ENCODE data around the gene SMOC2.

Gene SMOC2, protein sequence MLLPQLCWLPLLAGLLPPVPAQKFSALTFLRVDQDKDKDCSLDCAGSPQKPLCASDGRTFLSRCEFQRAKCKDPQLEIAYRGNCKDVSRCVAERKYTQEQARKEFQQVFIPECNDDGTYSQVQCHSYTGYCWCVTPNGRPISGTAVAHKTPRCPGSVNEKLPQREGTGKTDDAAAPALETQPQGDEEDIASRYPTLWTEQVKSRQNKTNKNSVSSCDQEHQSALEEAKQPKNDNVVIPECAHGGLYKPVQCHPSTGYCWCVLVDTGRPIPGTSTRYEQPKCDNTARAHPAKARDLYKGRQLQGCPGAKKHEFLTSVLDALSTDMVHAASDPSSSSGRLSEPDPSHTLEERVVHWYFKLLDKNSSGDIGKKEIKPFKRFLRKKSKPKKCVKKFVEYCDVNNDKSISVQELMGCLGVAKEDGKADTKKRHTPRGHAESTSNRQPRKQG

GRCh38 chr6:168440520-168441433 lies at the start of gene SMOC2:
TSS of gene SMOC2 (plus strand) at chr6:168441184. CDS start at chr6:168441371, 187 bp downstream.
- no peaks in the 10 kb centered on the region for H3K27me3 ChIP-seq (ENCODE audit: low read depth)
- in situ Hi-C loops (cut with MboI; ENCODE audit: low sequenced_read_pairs): no loop called here

GRCh38 chr6:168393126-168393870 lies 47.7 kb upstream of the SMOC2 start:
- Histone ChIP-seq H3K27me3 (ENCODE audit: low read depth) (no peaks in the 10 kb centered on the region), H3K4me1 (no peaks in the 10 kb centered on the region), H3K9me3 (no peaks in the 10 kb centered on the region), H3K36me3 (replicated peaks) (no peaks in the 10 kb centered on the region), H3K4me3 (no peak overlapping the region)
- no peak for DNase-seq (ENCODE audit: low spot score in 2 of 2)
- in situ Hi-C loops (cut with MboI; ENCODE audit: low sequenced_read_pairs): no loop called here

More at GRCh38 chr6:168440520-168441433, at the start of gene SMOC2:
- H3K4me3 ChIP-seq: no peak within 1 kb of the TSS
- no peak for DNase-seq (ENCODE audit: low spot score in 2 of 2)
- no peaks in the 10 kb centered on the region for H3K36me3 ChIP-seq (replicated peaks)
- no peaks in the 10 kb centered on the region for H3K9me3 ChIP-seq
- no peaks in the 10 kb centered on the region for H3K4me1 ChIP-seq

DNA sequence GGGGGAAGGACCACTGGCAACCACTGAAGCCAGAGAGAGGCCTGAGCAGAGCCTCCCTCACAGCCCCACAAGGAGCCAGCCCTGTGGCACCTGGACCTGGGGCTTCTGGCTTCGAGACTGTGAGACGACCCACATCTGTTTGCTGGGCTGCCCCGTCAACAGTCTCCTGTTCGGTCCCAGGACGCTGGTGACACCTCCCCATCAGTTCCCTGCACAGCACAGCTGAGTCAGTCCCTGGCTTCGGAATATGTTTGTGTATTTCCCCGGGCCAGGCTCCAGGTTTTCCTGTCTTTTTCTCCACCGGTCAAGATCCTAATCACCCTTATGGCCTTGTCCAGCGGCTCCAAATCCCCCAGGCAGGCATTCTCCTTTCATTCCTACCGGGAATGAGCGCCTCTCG lies 46.4 kb upstream of the SMOC2 start:
- in situ Hi-C loops (cut with MboI; ENCODE audit: low sequenced_read_pairs): no loop called here
- no peaks in the 10 kb centered on the region for H3K9me3 ChIP-seq

GRCh38 chr6:168395983-168396382 lies 45.0 kb upstream of the SMOC2 start:
- Histone ChIP-seq H3K36me3 (replicated peaks) (no peaks in the 10 kb centered on the region), H3K27me3 (ENCODE audit: low read depth) (no peaks in the 10 kb centered on the region), H3K9me3 (no peaks in the 10 kb centered on the region), H3K4me3 (no peak overlapping the region), H3K4me1 (no peaks in the 10 kb centered on the region)
- in situ Hi-C loops (cut with MboI; ENCODE audit: low sequenced_read_pairs): no loop called here
- no peak for DNase-seq (ENCODE audit: low spot score in 2 of 2)

More for the DNA sequence above, 46.4 kb upstream of the SMOC2 start:
- no peak for DNase-seq (ENCODE audit: low spot score in 2 of 2)
- no peak overlapping the region for H3K4me3 ChIP-seq
- H3K36me3 ChIP-seq (replicated peaks): no peaks in the 10 kb centered on the region
- H3K27me3 ChIP-seq (ENCODE audit: low read depth): no peaks in the 10 kb centered on the region
- H3K4me1 ChIP-seq: no peaks in the 10 kb centered on the region

DNA sequence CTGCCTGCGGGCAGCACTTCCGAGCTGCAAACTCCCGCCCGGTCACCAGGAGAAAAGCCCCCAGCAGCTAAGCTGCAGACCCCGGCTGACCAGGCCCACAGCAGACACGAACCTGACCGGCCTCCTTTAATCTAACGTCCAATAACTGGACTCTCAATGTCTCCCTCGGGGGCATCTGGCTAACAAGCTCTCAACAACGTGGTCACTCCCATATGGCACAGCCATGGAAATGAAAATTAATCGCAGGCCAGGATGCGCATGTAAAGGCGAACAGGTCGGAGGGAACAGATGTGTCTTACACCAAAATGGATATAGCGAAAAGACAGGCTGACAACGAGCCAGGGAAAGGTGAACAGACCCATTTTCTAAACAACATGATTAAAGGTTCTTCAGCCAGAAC lies 44.4 kb upstream of the SMOC2 start:
- H3K36me3 ChIP-seq (replicated peaks): no peaks in the 10 kb centered on the region
- H3K9me3 ChIP-seq: no peaks in the 10 kb centered on the region
- H3K4me1 ChIP-seq: no peaks in the 10 kb centered on the region
- in situ Hi-C loops (cut with MboI; ENCODE audit: low sequenced_read_pairs): no loop called here
- H3K4me3 ChIP-seq: no peak overlapping the region
- H3K27me3 ChIP-seq (ENCODE audit: low read depth): no peaks in the 10 kb centered on the region
- no peak for DNase-seq (ENCODE audit: low spot score in 2 of 2)

DNA sequence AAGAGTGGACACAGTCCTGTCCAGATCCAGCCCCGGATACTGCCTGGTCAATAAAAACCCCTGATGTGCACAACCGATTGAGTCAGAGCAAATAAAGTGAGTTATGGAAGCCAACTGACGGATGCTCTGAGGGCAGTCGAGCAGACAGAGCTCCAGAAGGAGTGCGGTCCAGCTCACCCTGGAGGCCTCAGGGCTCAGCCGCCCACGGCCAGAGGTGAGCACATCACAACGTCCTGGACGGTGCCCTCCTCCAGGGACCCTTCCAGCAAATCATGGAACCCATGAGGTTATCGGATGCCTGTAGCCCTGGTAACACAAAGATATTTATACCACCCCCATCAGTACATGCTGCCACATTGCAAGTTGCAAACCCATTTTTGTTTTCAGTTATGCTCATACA lies 44.0 kb upstream of the SMOC2 start:
- DNase-seq (ENCODE audit: low spot score in 2 of 2): no peak
- H3K9me3 ChIP-seq: no peaks in the 10 kb centered on the region
- H3K4me1 ChIP-seq: no peaks in the 10 kb centered on the region
- H3K27me3 ChIP-seq (ENCODE audit: low read depth): no peaks in the 10 kb centered on the region
- in situ Hi-C loops (cut with MboI; ENCODE audit: low sequenced_read_pairs): no loop called here
- H3K36me3 ChIP-seq (replicated peaks): no peaks in the 10 kb centered on the region
- no peak overlapping the region for H3K4me3 ChIP-seq

DNA sequence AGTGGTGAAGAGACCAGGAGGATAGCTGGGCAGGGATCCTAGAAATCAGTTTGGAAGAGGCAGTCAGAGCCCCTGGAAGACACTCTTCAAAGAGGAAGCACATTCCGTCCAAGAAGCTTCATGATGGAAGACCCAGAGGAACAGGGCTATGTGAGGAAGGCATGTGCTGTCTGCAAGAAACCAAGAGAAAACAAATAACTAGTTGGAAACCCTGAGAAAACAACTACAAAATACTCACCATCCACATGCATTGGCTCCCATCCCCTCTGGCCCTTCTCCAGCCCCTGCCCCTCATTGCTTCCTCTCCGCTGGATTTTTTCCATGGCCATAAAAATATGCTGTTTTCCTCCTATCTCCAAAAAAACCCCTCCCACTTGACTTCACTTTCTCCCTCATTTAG lies 40.9 kb upstream of the SMOC2 start:
- DNase-seq (ENCODE audit: low spot score in 2 of 2): no peak
- Histone ChIP-seq H3K4me3 (no peak overlapping the region), H3K9me3 (no peaks in the 10 kb centered on the region), H3K27me3 (ENCODE audit: low read depth) (no peaks in the 10 kb centered on the region), H3K4me1 (no peaks in the 10 kb centered on the region), H3K36me3 (replicated peaks) (no peaks in the 10 kb centered on the region)
- in situ Hi-C loops (cut with MboI; ENCODE audit: low sequenced_read_pairs): no loop called here

GRCh38 chr6:168403370-168404005 lies 37.5 kb upstream of the SMOC2 start:
- DNase-seq (ENCODE audit: low spot score in 2 of 2): no peak
- Histone ChIP-seq H3K4me3 (no peak overlapping the region), H3K9me3 (no peaks in the 10 kb centered on the region), H3K27me3 (ENCODE audit: low read depth) (no peaks in the 10 kb centered on the region), H3K36me3 (replicated peaks) (no peaks in the 10 kb centered on the region), H3K4me1 (no peaks in the 10 kb centered on the region)
- in situ Hi-C loops (cut with MboI; ENCODE audit: low sequenced_read_pairs): no loop called here

- H3K4me1 ChIP-seq: no peaks in the 10 kb centered on the region
- H3K27me3 ChIP-seq (ENCODE audit: low read depth): no peaks in the 10 kb centered on the region
- no peak for DNase-seq (ENCODE audit: low spot score in 2 of 2)
- H3K9me3 ChIP-seq: no peaks in the 10 kb centered on the region
- H3K4me3 ChIP-seq: no peak overlapping the region
- in situ Hi-C loops (cut with MboI; ENCODE audit: low sequenced_read_pairs): no loop called here
- no peaks in the 10 kb centered on the region for H3K36me3 ChIP-seq (replicated peaks)
Measured at GRCh38 chr6:168404560-168404959, 36.4 kb upstream of the SMOC2 start.

DNA sequence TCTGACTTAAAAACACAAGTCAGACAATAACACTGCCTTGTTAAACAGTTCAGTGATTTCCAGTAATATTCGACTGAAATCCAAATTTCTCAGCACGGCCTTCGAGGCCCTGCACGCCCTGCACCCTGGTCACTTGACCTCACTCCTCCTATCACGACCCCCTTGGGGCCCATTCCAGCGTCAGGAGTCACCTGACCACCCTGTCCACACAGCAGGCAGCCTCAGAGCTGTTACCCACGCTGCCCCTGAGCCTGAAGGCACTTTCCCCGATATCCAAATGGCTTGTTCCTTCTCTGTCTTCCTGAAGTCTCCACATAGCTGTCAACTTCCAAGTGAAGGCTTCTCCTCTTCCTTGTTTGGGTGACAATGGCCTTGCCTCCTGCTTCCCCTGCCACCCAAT lies 33.1 kb upstream of the SMOC2 start:
- Histone ChIP-seq H3K27me3 (ENCODE audit: low read depth) (no peaks in the 10 kb centered on the region), H3K36me3 (replicated peaks) (no peaks in the 10 kb centered on the region), H3K4me1 (no peaks in the 10 kb centered on the region), H3K4me3 (no peak overlapping the region), H3K9me3 (no peaks in the 10 kb centered on the region)
- in situ Hi-C loops (cut with MboI; ENCODE audit: low sequenced_read_pairs): no loop called here
- no peak for DNase-seq (ENCODE audit: low spot score in 2 of 2)

DNA sequence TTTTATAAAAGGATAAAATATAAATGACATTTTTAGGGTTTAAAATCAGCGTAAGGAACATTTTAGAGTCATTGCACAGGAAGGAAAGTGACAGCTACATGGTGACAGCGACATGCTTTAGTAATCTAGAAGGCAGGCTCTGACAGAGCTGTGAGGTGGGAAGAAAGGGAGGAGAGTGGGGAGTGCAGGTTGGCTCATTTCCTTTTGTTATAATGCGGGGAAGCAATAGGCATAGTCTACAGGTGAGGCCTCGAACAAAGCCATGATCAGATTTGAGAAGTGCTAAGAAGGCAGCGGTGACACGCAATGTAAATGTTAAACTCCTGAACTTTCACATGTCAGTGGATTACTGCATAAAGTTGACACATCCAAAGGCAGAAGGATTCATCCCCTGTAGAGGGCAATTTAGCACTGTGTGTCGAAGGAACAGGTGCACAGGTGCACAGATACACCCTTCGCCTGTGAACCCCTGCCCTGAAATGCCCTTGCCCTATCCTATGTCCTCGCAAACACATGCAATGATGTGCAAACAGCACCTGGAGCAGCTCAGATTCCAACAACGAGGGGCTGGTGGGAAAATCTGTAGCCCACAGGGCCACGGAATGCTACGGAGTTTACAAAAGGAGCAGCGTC lies 32.4 kb upstream of the SMOC2 start:
- H3K4me3 ChIP-seq: no peak overlapping the region
- no peak for DNase-seq (ENCODE audit: low spot score in 2 of 2)
- H3K4me1 ChIP-seq: no peaks in the 10 kb centered on the region
- no peaks in the 10 kb centered on the region for H3K27me3 ChIP-seq (ENCODE audit: low read depth)
- in situ Hi-C loops (cut with MboI; ENCODE audit: low sequenced_read_pairs): no loop called here
- no peaks in the 10 kb centered on the region for H3K36me3 ChIP-seq (replicated peaks)
- H3K9me3 ChIP-seq: no peaks in the 10 kb centered on the region

DNA sequence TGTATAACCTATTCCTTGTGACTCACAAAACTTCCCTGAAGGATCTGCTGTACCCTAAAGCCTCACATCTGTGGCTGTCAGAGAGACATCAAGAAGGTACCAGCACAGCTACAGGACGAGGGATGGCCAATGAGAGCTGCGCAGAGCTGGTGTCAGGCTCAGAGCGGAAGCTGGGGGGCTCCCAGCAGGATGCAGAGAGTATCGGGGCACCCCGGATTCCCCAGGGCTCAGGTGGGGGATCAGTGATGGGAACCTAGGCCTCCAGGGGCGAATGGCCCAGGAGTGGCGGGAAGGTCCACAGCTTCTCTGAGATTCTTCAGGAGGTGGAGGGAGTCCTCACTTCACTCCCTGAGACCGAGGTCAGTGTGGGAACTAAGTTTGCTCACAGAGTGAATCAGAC lies 30.9 kb upstream of the SMOC2 start:
- Histone ChIP-seq H3K36me3 (replicated peaks) (no peaks in the 10 kb centered on the region), H3K4me1 (no peaks in the 10 kb centered on the region), H3K27me3 (ENCODE audit: low read depth) (no peaks in the 10 kb centered on the region), H3K9me3 (no peaks in the 10 kb centered on the region), H3K4me3 (no peak overlapping the region)
- in situ Hi-C loops (cut with MboI; ENCODE audit: low sequenced_read_pairs): no loop called here
- no peak for DNase-seq (ENCODE audit: low spot score in 2 of 2)

DNA sequence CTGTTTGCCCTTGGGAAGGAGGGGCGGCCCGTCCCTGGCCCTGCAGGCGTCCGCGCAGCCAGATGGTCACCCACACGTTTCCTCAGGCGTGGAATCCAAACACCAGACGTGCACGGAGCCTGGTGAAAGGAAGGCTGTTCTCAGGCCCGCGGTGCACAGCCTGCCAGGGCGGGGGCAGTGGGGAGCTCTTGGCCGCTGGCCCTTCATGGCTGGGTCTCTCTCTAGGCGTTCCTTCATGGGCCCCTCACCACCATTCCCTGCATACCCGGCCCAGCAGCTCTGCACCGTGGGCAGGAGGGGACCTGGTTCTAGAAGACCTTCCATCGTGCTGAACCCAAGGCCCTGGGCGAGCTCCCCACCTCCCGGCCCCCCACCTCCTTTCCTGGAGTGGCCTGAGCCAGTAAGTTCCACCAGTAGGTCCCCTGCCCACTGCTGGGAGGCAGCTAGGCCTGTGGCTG lies 30.4 kb upstream of the SMOC2 start:
- in situ Hi-C loops (cut with MboI; ENCODE audit: low sequenced_read_pairs): no loop called here
- Histone ChIP-seq H3K4me3 (no peak overlapping the region), H3K4me1 (no peaks in the 10 kb centered on the region), H3K9me3 (no peaks in the 10 kb centered on the region), H3K36me3 (replicated peaks) (no peaks in the 10 kb centered on the region), H3K27me3 (ENCODE audit: low read depth) (no peaks in the 10 kb centered on the region)
- no peak for DNase-seq (ENCODE audit: low spot score in 2 of 2)

Measured in HAP-1 (cell line).